ENCODE measurements around the gene EPAS1. TPM values are rescaled to one million over a fixed set of nuclear protein-coding genes. Genes with fewer than 3 reads are reported as not detected.

Gene EPAS1
- total RNA-seq, 1 experiment from 2014 or later: 43.2 TPM

GRCh38 chr2:46362667-46363012, 65.4 kb downstream of the EPAS1 start:
- Histone ChIP-seq H3K9me3 (ENCODE audit: low read length) (no peaks in the 10 kb centered on the region), H3K79me2 (ENCODE audit: low read length) (no peaks in the 10 kb centered on the region), H3K27me3 (ENCODE audit: low read length) (no peaks in the 10 kb centered on the region), H3K4me3 (ENCODE audit: low read length) (no peak overlapping the region), H3F3A (ENCODE audit: low read length, unreplicated experiment) (no peaks in the 10 kb centered on the region), H4K20me1 (ENCODE audit: low read length) (no peaks in the 10 kb centered on the region), H3K36me3 (ENCODE audit: low read depth, low read length) (peaks cover 5% of the 10 kb centered on the region), H3K4me2 (ENCODE audit: low read length) (no peak overlapping the region), H3K27ac (ENCODE audit: low read length) (no peak overlapping the region), H3K4me1 (ENCODE audit: insufficient read depth, low read length) (peaks cover 11% of the 10 kb centered on the region), H3K9me2 (replicated peaks; ENCODE audit: low read length) (no peaks in the 10 kb centered on the region), H3K9ac (ENCODE audit: low read length) (no peak overlapping the region), H2AFZ (ENCODE audit: low read length) (no peak overlapping the region)
- CTCF ChIA-PET: interaction anchor here (1.4 kb wide), 1 partner anchor 370 kb away, joined by 7 read pairs; no protein-coding TSS in a partner anchor
- BruUV-seq (replicated peaks): no TSS peak
- intact Hi-C loops (cut with micrococcal nuclease): loop anchor here (1.0 to 10.0 kb wide), 2 partner anchors 63 to 198 kb away; no protein-coding TSS in a partner anchor
- ATAC-seq (no peak), DNase-seq (no peak)
- TF ChIP-seq EZH2 (IDR thresholded peaks at IDR 0.05; ENCODE audit: low read length, unreplicated experiment): no peak
- TF ChIP-seq EZH2phosphoT487 (IDR thresholded peaks at IDR 0.05; ENCODE audit: borderline replicate concordance, low read length): no peak
- no peak for TF ChIP-seq CTCF (conservative IDR thresholded peaks at IDR 0.05; ENCODE audit: low read depth, low read length)
- POLR2A ChIA-PET (ENCODE audit: unreplicated experiment): no interaction called here

- H3K9me3 ChIP-seq (ENCODE audit: low read length): no peaks in the 10 kb centered on the region
- H3K27ac ChIP-seq (ENCODE audit: low read length): no peak overlapping the region
- ATAC-seq: peak; percentile 84
- no peak overlapping the region for H3K4me3 ChIP-seq (ENCODE audit: low read length)
- no peak for TF ChIP-seq EZH2phosphoT487 (IDR thresholded peaks at IDR 0.05; ENCODE audit: borderline replicate concordance, low read length)
- no peak for TF ChIP-seq CTCF (conservative IDR thresholded peaks at IDR 0.05; ENCODE audit: low read depth, low read length)
- TF ChIP-seq EZH2 (IDR thresholded peaks at IDR 0.05; ENCODE audit: low read length, unreplicated experiment): no peak
- H4K20me1 ChIP-seq (ENCODE audit: low read length): no peaks in the 10 kb centered on the region
- peak; percentile 50 for DNase-seq
- H2AFZ ChIP-seq (ENCODE audit: low read length): no peak overlapping the region
- no peak overlapping the region for H3K4me2 ChIP-seq (ENCODE audit: low read length)
- no peaks in the 10 kb centered on the region for H3F3A ChIP-seq (ENCODE audit: low read length, unreplicated experiment)
- H3K36me3 ChIP-seq (ENCODE audit: low read depth, low read length): peaks cover 5% of the 10 kb centered on the region
- H3K79me2 ChIP-seq (ENCODE audit: low read length): no peaks in the 10 kb centered on the region
- H3K9me2 ChIP-seq (replicated peaks; ENCODE audit: low read length): no peaks in the 10 kb centered on the region
- H3K9ac ChIP-seq (ENCODE audit: low read length): no peak overlapping the region
- no TSS peak for BruUV-seq (replicated peaks)
- intact Hi-C loops (cut with micrococcal nuclease): loop anchor here (1.0 to 10.0 kb wide), 4 partner anchors 29 to 301 kb away; no protein-coding TSS in a partner anchor
- H3K27me3 ChIP-seq (ENCODE audit: low read length): no peaks in the 10 kb centered on the region
- POLR2A ChIA-PET (ENCODE audit: unreplicated experiment): no interaction called here
- CTCF ChIA-PET: interaction anchor here (0.5 to 1.4 kb wide), 2 partner anchors 351 to 371 kb away, joined by 4 to 7 read pairs; no protein-coding TSS in a partner anchor
- H3K4me1 ChIP-seq (ENCODE audit: insufficient read depth, low read length): peaks cover 11% of the 10 kb centered on the region
Measured at GRCh38 chr2:46363535-46364170, 66.4 kb downstream of the EPAS1 start.

DNA sequence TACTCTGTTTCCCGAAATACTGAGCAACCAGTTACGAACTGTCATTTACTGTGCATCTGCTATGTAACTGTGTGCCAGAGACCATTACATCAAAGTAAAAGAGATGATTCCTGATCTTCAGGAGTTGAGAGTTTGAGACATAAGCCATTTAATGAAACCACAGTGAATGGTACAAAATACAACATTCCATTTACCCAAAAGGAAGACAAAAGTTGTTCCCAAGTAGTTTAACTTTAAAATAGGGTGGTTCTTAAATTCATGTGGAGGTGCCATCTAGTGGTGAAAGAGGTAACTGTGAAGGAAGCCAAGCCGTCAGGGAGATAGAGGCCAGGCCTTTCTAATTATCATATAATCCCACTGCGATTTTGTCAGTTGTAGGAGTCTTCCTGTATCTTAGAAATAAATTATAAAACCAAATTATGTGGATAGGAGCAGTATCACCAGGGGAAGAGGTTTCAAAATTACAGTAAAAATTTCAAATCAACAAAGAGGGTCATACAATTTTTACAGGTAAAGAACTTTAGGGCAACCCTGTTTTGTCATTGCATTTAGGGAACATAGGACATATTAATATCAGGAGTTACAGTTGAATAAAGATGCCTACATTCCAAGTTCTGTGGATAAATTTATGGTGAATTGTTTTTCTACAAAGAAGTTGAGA, 67.7 kb downstream of the EPAS1 start:
- TF ChIP-seq EZH2 (IDR thresholded peaks at IDR 0.05; ENCODE audit: low read length, unreplicated experiment): no peak
- no peak for TF ChIP-seq EZH2phosphoT487 (IDR thresholded peaks at IDR 0.05; ENCODE audit: borderline replicate concordance, low read length)
- peak; percentile 95 for TF ChIP-seq CTCF (conservative IDR thresholded peaks at IDR 0.05; ENCODE audit: low read depth, low read length)
- no peaks in the 10 kb centered on the region for H3K9me3 ChIP-seq (ENCODE audit: low read length)
- no peak overlapping the region for H2AFZ ChIP-seq (ENCODE audit: low read length)
- no TSS peak for BruUV-seq (replicated peaks)
- H3K9ac ChIP-seq (ENCODE audit: low read length): no peak overlapping the region
- H3K27ac ChIP-seq (ENCODE audit: low read length): no peak overlapping the region
- CTCF ChIA-PET: no interaction called here
- H3K9me2 ChIP-seq (replicated peaks; ENCODE audit: low read length): no peaks in the 10 kb centered on the region
- H4K20me1 ChIP-seq (ENCODE audit: low read length): no peaks in the 10 kb centered on the region
- POLR2A ChIA-PET (ENCODE audit: unreplicated experiment): no interaction called here
- intact Hi-C loops (cut with micrococcal nuclease): loop anchor here (1.0 to 10.0 kb wide), 5 partner anchors 30 to 372 kb away; no protein-coding TSS in a partner anchor
- H3K4me1 ChIP-seq (ENCODE audit: insufficient read depth, low read length): peaks cover 11% of the 10 kb centered on the region
- H3F3A ChIP-seq (ENCODE audit: low read length, unreplicated experiment): no peaks in the 10 kb centered on the region
- peaks cover 5% of the 10 kb centered on the region for H3K36me3 ChIP-seq (ENCODE audit: low read depth, low read length)
- no peaks in the 10 kb centered on the region for H3K79me2 ChIP-seq (ENCODE audit: low read length)
- peak; percentile 83 for DNase-seq
- H3K27me3 ChIP-seq (ENCODE audit: low read length): no peaks in the 10 kb centered on the region
- no peak overlapping the region for H3K4me3 ChIP-seq (ENCODE audit: low read length)
- no peak overlapping the region for H3K4me2 ChIP-seq (ENCODE audit: low read length)
- peak; percentile 59 for ATAC-seq
